HEK293 (cell line): ENCODE data around the gene MMP1.

ENCODE experiments used
- CTCF ChIA-PET: fragments of 350-600 bp; formaldehyde crosslinking; extraction: SDS; loops from one replicate; lab custom pipeline; 2021; ENCODE audit warnings: antibody characterized with exemption; lab: Yijun Ruan, JAX
- POLR2A ChIA-PET: fragments of 300-600 bp; formaldehyde crosslinking; extraction: SDS; loops from one replicate; lab custom pipeline; 2020; ENCODE audit warnings: antibody characterized with exemption, inconsistent platforms; lab: Yijun Ruan, JAX
- H3K27ac ChIP-seq: fragments of 200-500 bp; sonication (Bioruptor generic); 2 replicates; pipeline ENCODE4 v1.5.1; 2014; ENCODE audit warnings: low read depth, low read length, control low read depth, inconsistent platforms; ENCODE audit errors: extremely low read depth
- H3K36me3 ChIP-seq, 2 experiments: fragments of 200-500 bp in 1 of 2; sonication (Bioruptor generic) in 1 of 2; 1 replicate in 1 of 2; 2 replicates in 1 of 2; pipeline ENCODE4 v1.5.1; 2014 to 2017; ENCODE audit warnings: inconsistent platforms in 2 of 2, low read length in 2 of 2; ENCODE audit not compliant: control insufficient read depth in 2 of 2, insufficient read depth in 1 of 2
- H3K4me1 ChIP-seq: fragments of 200-500 bp; sonication (Bioruptor generic); 2 replicates; pipeline ENCODE4 v1.5.1; 2014; ENCODE audit warnings: mild to moderate bottlenecking, low read length, inconsistent platforms; ENCODE audit not compliant: control insufficient read depth, insufficient read depth
- H3K4me3 ChIP-seq: 2 replicates; pipeline ENCODE4 v1.5.1; 2011; ENCODE audit warnings: low read depth, mild to moderate bottlenecking, control low read depth, low read length, moderate library complexity
- H3K9me3 ChIP-seq: fragments of 200-500 bp; sonication (Bioruptor generic); 2 replicates; pipeline ENCODE4 v1.5.1; 2014; ENCODE audit warnings: low read depth, low read length, inconsistent platforms; ENCODE audit not compliant: control insufficient read depth, insufficient read depth
- AEBP2 ChIP-seq: fragments of 450-650 bp; formaldehyde crosslinking; IDR thresholded peaks from 2 replicates; pipeline ENCODE4 v1.5.1; 2016; ENCODE audit warnings: missing biosample characterization, missing genetic modification characterization, borderline replicate concordance
- KLF16 ChIP-seq: fragments of 450-650 bp; formaldehyde crosslinking; IDR thresholded peaks from 2 replicates; pipeline ENCODE4 v1.5.1; 2017; ENCODE audit warnings: missing biosample characterization, missing genetic modification characterization
- PRDM6 ChIP-seq: fragments of 450-650 bp; formaldehyde crosslinking; IDR thresholded peaks from 2 replicates; pipeline ENCODE4 v1.5.1; 2017; ENCODE audit warnings: missing biosample characterization, missing genetic modification characterization
- WT1 ChIP-seq: fragments of 450-650 bp; formaldehyde crosslinking; IDR thresholded peaks from 2 replicates; pipeline ENCODE4 v1.5.1; 2016; ENCODE audit warnings: missing biosample characterization, missing genetic modification characterization
- ZBTB10 ChIP-seq: fragments of 450-650 bp; formaldehyde crosslinking; IDR thresholded peaks from 2 replicates; pipeline ENCODE4 v1.5.1; 2016; ENCODE audit warnings: missing biosample characterization, missing genetic modification characterization
- ZBTB17 ChIP-seq: fragments of 450-650 bp; formaldehyde crosslinking; IDR thresholded peaks from 2 replicates; pipeline ENCODE4 v1.5.1; 2016; ENCODE audit warnings: missing biosample characterization, missing genetic modification characterization
- ZBTB7A ChIP-seq: fragments of 450-650 bp; formaldehyde crosslinking; IDR thresholded peaks from 2 replicates; pipeline ENCODE4 v1.5.1; 2016; ENCODE audit warnings: low read depth, missing biosample characterization, missing genetic modification characterization
- ZFP41 ChIP-seq: fragments of 450-650 bp; formaldehyde crosslinking; IDR thresholded peaks from 2 replicates; pipeline ENCODE4 v1.5.1; 2016; ENCODE audit warnings: missing biosample characterization, missing genetic modification characterization, borderline replicate concordance
- ZNF155 ChIP-seq: fragments of 450-650 bp; formaldehyde crosslinking; IDR thresholded peaks from 2 replicates; pipeline ENCODE4 v1.5.1; 2016; ENCODE audit warnings: missing biosample characterization, missing genetic modification characterization
- ZNF2 ChIP-seq: fragments of 450-650 bp; formaldehyde crosslinking; IDR thresholded peaks from 2 replicates; pipeline ENCODE4 v1.5.1; 2016; ENCODE audit warnings: missing biosample characterization, missing genetic modification characterization
- ZNF23 ChIP-seq: fragments of 450-650 bp; formaldehyde crosslinking; IDR thresholded peaks from 2 replicates; pipeline ENCODE4 v1.5.1; 2016; ENCODE audit warnings: missing biosample characterization, missing genetic modification characterization, borderline replicate concordance
- ZNF311 ChIP-seq: fragments of 450-650 bp; formaldehyde crosslinking; IDR thresholded peaks from 2 replicates; pipeline ENCODE4 v1.5.1; 2017; ENCODE audit warnings: missing biosample characterization, missing genetic modification characterization, borderline replicate concordance
- ZNF391 ChIP-seq: fragments of 450-650 bp; formaldehyde crosslinking; IDR thresholded peaks from 2 replicates; pipeline ENCODE4 v1.5.1; 2016; ENCODE audit warnings: low read depth, missing biosample characterization, missing genetic modification characterization, borderline replicate concordance
- ZNF433 ChIP-seq: fragments of 450-650 bp; formaldehyde crosslinking; IDR thresholded peaks from 2 replicates; pipeline ENCODE4 v1.5.1; 2016; ENCODE audit warnings: missing biosample characterization, missing genetic modification characterization, low read depth
- ZNF530 ChIP-seq: fragments of 450-650 bp; formaldehyde crosslinking; IDR thresholded peaks from 2 replicates; pipeline ENCODE4 v1.5.1; 2016; ENCODE audit warnings: low read depth, missing biosample characterization, missing genetic modification characterization
- ZNF555 ChIP-seq: fragments of 450-650 bp; formaldehyde crosslinking; conservative IDR thresholded peaks from 2 replicates; pipeline ENCODE4 v1.5.1; 2017; ENCODE audit warnings: missing biosample characterization, mild to moderate bottlenecking, missing genetic modification characterization, inconsistent platforms
- ZNF561 ChIP-seq: fragments of 450-650 bp; IDR thresholded peaks from 2 replicates; pipeline ENCODE4 v1.5.1; 2018; ENCODE audit warnings: missing biosample characterization, missing genetic modification characterization, borderline replicate concordance
- ZNF571 ChIP-seq: fragments of 450-650 bp; formaldehyde crosslinking; IDR thresholded peaks from 2 replicates; pipeline ENCODE4 v1.5.0; 2017; ENCODE audit warnings: missing biosample characterization, missing genetic modification characterization
- ZNF664 ChIP-seq: fragments of 450-650 bp; formaldehyde crosslinking; IDR thresholded peaks from 2 replicates; pipeline ENCODE4 v1.5.1; 2016; ENCODE audit warnings: missing biosample characterization, missing genetic modification characterization
- ZNF792 ChIP-seq: fragments of 450-650 bp; formaldehyde crosslinking; IDR thresholded peaks from 2 replicates; pipeline ENCODE4 v1.5.1; 2016; ENCODE audit warnings: missing biosample characterization, missing genetic modification characterization
- ZSCAN23 ChIP-seq: fragments of 450-650 bp; formaldehyde crosslinking; IDR thresholded peaks from 2 replicates; pipeline ENCODE4 v1.5.1; 2016; ENCODE audit warnings: missing biosample characterization, missing genetic modification characterization
- TF ChIP-seq, protein P1 (sequence below): fragments of 450-650 bp; formaldehyde crosslinking; IDR thresholded peaks from 2 replicates; pipeline ENCODE4 v1.5.1; 2017; ENCODE audit warnings: missing biosample characterization, missing genetic modification characterization
- TF ChIP-seq, protein P2 (sequence below): fragments of 450-650 bp; formaldehyde crosslinking; IDR thresholded peaks from 2 replicates; pipeline ENCODE4 v1.5.1; 2016; ENCODE audit warnings: missing biosample characterization, missing genetic modification characterization, low read depth
- TF ChIP-seq, protein P3 (sequence below): fragments of 450-650 bp; formaldehyde crosslinking; IDR thresholded peaks from 2 replicates; pipeline ENCODE4 v1.5.1; 2016; ENCODE audit warnings: missing biosample characterization, missing genetic modification characterization

The MMP1 gene

GRCh38 chr11:102802341-102802740 is 4.4 kb upstream of the MMP1 start:
- ChIA-PET POLR2A (no interaction called here), CTCF (interaction anchor here (0.6 to 1.1 kb wide), 3 partner anchors 69 to 139 kb away, joined by 3 read pairs; no protein-coding TSS in a partner anchor)
- no peak overlapping the region for H3K4me3 ChIP-seq
- TF ChIP-seq ZNF2 (tag by site-specific recombination) (no peak), ZNF571 (no peak), ZNF792 (tag by site-specific recombination) (no peak), ZSCAN23 (no peak), ZNF155 (tag by site-specific recombination) (no peak), ZNF23 (tag by site-specific recombination) (no peak), WT1 (tag by site-specific recombination) (no peak), ZBTB7A (no peak), PRDM6 (no peak), ZBTB10 (tag by site-specific recombination) (no peak)
- TF ChIP-seq, protein P1, sequence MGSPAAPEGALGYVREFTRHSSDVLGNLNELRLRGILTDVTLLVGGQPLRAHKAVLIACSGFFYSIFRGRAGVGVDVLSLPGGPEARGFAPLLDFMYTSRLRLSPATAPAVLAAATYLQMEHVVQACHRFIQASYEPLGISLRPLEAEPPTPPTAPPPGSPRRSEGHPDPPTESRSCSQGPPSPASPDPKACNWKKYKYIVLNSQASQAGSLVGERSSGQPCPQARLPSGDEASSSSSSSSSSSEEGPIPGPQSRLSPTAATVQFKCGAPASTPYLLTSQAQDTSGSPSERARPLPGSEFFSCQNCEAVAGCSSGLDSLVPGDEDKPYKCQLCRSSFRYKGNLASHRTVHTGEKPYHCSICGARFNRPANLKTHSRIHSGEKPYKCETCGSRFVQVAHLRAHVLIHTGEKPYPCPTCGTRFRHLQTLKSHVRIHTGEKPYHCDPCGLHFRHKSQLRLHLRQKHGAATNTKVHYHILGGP = no peak
- TF ChIP-seq, all 188 proteins: peak for 0
- Histone ChIP-seq H3K36me3 (no peaks in the 10 kb centered on the region), H3K9me3 (no peaks in the 10 kb centered on the region), H3K4me1 (no peaks in the 10 kb centered on the region), H3K27ac (no peak overlapping the region)

GRCh38 chr11:102800767-102801166 is 2.8 kb upstream of the MMP1 start:
- Histone ChIP-seq H3K4me1 (no peaks in the 10 kb centered on the region), H3K27ac (no peak overlapping the region), H3K9me3 (no peaks in the 10 kb centered on the region), H3K4me3 (no peak overlapping the region), H3K36me3 (no peaks in the 10 kb centered on the region)
- TF ChIP-seq ZNF311 = no peak
- TF ChIP-seq ZNF433 (tag by site-specific recombination) = no peak
- TF ChIP-seq, protein P2, sequence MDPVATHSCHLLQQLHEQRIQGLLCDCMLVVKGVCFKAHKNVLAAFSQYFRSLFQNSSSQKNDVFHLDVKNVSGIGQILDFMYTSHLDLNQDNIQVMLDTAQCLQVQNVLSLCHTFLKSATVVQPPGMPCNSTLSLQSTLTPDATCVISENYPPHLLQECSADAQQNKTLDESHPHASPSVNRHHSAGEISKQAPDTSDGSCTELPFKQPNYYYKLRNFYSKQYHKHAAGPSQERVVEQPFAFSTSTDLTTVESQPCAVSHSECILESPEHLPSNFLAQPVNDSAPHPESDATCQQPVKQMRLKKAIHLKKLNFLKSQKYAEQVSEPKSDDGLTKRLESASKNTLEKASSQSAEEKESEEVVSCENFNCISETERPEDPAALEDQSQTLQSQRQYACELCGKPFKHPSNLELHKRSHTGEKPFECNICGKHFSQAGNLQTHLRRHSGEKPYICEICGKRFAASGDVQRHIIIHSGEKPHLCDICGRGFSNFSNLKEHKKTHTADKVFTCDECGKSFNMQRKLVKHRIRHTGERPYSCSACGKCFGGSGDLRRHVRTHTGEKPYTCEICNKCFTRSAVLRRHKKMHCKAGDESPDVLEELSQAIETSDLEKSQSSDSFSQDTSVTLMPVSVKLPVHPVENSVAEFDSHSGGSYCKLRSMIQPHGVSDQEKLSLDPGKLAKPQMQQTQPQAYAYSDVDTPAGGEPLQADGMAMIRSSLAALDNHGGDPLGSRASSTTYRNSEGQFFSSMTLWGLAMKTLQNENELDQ (tag by site-specific recombination) = no peak
- TF ChIP-seq, protein P3, sequence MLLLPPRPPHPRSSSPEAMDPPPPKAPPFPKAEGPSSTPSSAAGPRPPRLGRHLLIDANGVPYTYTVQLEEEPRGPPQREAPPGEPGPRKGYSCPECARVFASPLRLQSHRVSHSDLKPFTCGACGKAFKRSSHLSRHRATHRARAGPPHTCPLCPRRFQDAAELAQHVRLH (tag by site-specific recombination) = no peak
- TF ChIP-seq ZBTB17 = no peak
- no peak for TF ChIP-seq ZNF530 (tag by site-specific recombination)
- no peak for TF ChIP-seq KLF16 (tag by site-specific recombination)
- no peak for TF ChIP-seq ZNF555
- no peak for TF ChIP-seq ZNF664 (tag by site-specific recombination)
- TF ChIP-seq ZFP41 = no peak
- no peak for TF ChIP-seq AEBP2 (tag by site-specific recombination)
- TF ChIP-seq ZNF561 = no peak
- no peak for TF ChIP-seq ZNF391 (tag by site-specific recombination)
- ChIA-PET POLR2A (no interaction called here), CTCF (no interaction called here)
